Measurements from ENCODE around the gene VSIG4.
"Not testable (repeated sequence)": the region's sequence is repeated elsewhere in the genome, so short reads cannot be mapped to it uniquely, and the experiment has no call there.

VSIG4 gene, protein sequence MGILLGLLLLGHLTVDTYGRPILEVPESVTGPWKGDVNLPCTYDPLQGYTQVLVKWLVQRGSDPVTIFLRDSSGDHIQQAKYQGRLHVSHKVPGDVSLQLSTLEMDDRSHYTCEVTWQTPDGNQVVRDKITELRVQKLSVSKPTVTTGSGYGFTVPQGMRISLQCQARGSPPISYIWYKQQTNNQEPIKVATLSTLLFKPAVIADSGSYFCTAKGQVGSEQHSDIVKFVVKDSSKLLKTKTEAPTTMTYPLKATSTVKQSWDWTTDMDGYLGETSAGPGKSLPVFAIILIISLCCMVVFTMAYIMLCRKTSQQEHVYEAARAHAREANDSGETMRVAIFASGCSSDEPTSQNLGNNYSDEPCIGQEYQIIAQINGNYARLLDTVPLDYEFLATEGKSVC

DNA sequence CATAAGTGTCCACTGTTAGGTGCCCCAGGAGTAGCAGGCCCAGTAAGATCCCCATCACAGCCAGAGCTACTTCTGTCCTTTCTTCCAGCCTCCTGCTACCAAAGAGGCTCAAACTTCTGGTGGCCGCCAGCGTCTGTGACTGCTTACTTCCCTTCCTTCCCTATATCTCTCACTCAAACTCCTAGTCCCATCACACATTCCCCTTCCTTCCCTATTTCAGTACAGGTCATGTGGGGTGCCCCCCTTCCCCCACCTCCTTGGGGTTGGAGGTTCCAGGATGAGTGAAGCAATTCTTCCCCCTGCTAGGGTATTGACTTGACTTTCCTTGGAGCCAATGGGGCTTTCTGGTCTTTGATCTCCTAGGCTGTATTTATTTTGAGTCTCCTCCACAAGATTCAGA, at the start of gene VSIG4:
Gene VSIG4, minus strand, starts transcription at position 137 of the 400 bp plus-strand sequence. Its CDS starts 82 bp downstream, at position 55.
- FAIRE-seq: no peak

DNA sequence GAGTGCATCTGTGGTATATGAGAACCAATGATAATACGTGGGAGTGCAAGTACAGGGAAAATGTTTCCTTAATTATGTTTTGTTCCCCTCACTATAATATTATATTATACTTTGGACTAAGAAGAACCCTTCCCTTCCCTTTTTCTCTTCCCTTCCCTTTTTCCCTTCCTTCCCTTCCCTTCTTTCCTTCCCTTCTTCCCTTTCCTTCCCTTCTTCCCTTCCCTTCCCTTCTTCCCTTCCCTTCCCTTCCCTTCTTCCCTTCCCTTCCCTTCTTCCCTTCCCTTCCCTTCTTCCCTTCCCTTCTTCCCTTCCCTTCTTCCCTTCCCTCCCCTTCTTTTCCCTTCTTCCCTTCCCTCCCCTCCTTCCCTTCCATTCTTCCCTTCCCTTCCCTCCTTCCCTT, 36.9 kb upstream of the VSIG4 start:
- no peak for FAIRE-seq

DNA sequence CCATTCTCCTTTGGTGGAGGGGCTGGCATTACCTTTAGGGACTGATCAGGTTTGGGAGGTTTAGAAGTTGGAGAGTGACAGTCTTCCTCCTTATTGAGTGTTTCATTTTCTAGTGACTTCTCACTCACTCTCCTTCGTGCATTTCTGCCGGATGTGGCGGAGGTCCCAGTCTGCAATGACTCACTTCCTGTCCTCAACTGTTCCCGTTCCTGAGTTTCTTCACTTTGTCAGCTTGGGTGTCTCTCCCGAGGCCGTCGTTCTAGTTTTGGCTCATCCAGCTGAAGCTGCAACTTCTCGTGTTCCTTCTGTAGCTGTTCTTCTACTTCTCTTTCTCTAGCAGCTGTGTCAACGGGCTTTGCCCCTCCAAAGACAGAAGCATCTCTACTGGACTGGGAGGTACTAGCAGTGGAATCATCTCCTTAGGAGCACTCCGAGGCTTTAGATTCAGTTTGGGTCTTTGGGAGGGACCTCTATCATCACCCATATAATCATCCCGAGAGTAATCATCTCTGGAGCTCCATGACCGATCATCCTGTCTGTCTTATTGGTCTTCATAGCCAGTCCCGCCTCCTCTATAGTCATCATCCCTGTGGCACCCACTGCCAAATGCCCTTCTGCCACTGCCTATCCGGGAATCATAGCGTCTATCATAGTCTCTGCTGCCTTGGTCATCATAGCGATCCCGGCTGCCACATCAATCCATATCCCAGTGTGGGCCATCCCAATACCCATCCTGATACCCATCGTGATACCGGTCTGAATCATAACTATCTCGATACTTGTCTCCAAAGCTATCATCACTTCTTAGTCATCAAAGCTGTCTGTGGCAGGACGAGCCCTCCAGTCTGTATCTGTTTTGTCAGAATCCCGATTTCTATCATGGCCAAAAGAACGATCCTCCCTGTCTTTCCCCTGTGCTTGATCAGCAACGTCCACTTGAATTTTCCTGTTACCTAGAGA, 35.3 kb upstream of the VSIG4 start:
- no peak for FAIRE-seq

DNA sequence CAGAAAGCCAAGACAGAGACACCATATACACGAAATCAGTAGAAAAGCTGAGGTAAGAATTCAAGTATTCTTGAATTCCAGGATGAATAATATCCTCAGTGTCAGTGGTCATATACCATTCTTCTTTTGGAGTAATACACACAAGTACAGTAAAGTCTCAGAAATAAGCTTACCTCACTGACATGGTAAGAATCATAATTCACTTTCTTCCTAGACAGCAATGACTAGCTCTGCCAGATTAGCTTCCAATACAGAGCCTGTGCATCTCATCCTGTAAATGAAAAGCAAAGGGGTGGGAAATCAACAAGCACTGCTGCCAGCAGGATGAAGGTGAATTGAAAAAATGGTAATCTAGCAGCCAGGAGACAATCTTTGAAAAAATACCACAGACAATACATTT, 31.2 kb upstream of the VSIG4 start:
- no peak for FAIRE-seq

DNA sequence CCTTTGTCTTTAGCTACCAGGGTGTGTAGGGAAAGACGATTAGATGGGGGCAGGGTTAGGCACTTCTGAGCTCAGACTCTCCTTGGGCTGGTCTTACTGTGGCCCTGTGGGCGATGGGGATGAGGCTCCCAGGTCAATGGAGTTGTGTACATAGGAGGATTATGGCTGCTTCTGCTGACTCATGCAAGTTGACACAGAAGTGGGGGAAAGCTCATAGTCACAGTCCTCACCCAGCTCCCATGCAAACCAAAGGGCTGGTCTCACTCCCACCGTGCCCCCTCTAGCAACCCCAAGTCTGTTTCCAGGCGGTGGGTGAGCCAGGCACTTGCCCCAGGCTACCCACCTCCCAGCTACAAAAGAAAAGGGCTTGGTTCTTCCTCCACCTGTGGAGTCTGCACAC, 24.4 kb upstream of the VSIG4 start:
- FAIRE-seq: no peak

DNA sequence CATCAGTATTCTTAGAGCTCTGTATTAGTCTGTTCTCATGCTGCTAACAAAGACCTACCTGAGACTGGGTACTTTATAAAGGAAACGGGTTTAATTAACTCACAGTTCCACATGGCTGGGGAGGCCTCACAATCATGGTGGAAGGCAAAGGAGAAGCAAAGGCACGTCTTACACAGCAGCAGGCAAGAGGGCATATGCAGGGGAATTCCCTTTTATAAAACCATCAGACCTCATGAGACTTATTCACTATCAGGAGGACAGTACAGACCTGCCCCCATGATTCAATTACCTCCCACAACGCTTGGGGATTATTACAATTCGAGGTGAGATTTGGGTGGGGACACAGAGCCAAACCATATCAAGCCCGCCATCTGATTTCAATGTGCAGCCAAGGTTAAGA, 17.1 kb upstream of the VSIG4 start:
- FAIRE-seq: not testable (repeated sequence)

DNA sequence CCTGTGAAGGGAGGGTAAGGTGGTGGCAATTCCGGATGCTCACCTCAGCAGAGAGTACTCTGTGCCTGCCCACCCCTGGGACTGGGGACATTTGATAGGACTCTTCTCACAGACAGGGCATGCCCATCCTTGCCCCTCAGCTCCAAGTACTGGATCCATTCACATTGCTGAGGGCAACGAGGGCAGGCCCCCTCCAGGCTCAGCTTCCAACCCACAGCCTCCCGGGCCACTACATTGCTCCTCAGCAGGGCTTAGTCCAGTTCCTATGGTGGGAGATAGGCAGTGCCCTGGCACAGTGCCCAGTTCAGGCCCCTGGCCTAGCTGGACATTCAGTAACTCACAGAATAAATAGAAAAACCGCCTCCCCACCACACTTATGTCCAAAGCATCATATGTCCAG, 15.1 kb upstream of the VSIG4 start:
- FAIRE-seq: no peak

DNA sequence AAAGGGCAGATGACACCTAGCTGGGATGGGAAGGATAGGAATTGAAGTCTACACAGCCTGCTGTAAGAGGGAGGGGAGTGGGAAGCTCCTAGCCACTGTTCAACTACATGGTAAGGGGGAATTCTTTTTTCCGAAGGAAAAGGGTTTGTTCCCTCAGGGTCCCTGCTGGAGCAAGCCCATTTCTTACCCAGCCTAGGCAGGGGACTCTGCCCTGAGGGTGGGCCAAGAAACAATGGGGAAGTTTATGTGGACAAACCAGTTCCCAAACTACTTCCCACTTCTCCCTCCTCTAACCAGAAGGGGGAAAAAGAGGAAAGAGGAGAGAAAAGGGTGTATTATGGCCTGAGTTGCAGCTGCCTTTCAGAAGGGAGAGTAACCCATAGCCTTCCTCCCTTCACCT, 13.5 kb upstream of the VSIG4 start:
- FAIRE-seq: no peak

DNA sequence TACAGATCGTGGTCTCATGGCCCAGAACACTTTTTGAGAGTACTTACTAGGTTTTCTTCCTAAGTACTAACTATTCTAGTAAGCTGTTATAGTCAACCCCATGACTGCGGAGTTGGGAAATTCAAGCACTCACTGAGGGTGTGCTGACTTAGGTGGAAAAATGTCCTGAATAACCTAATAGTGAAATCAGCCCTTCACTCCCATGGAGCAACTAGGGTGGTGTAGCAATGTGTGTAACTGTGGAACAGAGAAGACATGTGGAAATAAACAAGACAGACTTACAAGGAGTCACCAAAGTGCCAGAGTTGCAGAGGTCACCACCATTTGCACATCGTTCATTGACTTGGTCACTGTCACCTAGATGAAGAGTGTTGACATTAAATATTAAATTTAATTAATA, 12.1 kb upstream of the VSIG4 start:
- FAIRE-seq: no peak

DNA sequence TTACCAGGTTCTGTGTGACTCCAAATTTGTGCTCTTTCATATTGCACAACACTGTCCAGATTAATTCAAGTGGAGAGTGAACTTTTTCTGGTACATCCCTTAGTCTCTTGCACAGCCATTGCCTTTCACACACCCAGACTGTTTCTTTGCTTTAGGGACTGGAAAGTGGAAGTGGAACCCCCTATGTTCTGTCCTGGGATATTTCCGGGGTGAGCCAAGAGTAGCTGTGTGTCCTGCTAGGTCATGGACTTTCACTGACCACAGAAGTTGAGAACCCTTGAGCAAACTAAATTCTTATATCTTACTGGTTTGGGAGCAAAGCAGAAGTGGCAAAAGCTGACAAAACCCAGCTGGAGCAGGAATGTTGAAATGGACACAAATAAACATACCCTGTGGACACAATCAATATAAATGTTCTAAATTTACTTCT, 10.3 kb upstream of the VSIG4 start:
- no peak for FAIRE-seq

DNA sequence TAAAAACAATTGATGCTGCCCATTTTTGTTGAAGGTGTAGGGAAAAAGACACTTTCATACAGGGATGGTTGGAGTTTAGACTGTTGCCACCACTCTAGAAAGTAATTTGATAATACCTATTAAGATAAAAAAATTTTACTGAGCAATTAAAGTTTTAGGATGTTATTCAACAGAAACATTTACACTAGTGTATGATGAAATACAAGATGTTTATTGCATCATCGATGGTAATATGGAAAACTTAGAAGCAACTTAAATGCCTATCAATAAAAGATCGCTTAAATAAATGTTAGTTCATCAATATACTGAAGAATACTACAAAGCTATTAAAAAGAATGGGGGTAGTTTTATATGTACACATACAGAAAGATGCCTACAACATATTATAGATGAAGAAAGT, 9.2 kb upstream of the VSIG4 start:
- FAIRE-seq: no peak

DNA sequence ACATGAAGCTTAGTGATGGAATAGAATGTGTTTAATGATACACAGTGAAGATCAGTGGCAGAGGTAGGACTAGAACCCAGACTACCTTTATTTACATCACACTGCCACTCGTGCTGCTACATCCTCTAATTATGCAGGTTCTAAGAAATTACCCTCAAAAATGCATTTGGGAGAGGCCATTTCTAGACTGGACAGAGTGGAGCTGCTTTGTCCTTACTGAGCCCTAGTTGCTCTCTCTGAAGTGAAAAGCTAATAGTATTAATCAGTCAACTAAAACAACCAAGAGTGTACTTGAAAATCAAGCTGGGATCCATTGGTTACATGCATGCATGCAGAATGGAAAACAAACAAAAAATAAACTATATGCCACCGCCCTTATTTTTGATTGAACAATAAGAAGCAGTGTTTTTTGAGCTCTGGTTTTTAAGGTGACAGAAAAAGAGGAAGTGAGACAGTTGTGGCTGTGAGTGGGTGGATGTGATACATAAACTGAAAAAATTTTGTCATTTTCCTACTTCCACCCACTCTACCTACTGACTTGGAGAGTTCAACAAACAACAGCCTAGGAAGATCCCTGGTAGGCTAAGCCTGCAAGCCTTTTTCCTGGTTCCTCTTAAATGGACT, 6.8 kb upstream of the VSIG4 start:
- FAIRE-seq: no peak

DNA sequence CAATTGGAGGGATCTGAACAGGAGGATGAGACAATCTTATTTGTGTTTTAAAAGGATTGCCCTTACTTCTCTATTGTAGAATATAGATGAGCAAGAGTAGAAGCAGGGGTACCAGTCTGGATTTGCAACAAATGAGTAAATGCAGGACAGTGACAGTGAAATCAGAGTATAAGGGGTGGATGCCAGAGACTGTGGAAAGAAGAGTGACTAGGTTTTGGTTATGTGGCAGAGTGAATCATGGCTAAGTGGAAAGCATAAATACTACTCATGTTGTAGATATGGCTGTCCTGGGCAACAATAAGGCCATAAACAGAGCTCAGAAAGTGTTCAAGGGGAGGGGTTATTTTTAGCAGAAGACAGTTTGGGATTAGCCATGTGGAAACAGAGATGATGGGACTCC, 6.0 kb upstream of the VSIG4 start:
- no peak for FAIRE-seq

DNA sequence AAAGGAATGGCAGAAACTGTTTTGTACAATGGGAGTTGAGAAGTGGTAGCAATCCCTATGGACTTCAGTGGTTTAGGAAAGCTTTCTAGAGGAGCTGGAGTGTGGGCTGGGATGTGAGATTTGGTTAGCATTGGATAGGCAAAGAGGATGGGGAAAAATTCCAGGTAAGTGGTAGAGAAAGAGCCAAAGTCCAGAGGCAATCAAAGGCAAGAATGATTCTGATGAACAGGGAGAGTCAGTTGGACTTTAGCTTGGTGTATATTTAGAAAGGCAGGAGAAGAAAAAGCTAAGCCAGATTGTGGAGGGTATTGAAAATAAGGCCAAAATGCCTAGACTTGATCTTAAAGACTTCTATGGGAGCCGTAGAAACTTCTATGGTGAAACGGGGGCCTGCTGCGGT, 3.7 kb upstream of the VSIG4 start:
- FAIRE-seq: no peak

DNA sequence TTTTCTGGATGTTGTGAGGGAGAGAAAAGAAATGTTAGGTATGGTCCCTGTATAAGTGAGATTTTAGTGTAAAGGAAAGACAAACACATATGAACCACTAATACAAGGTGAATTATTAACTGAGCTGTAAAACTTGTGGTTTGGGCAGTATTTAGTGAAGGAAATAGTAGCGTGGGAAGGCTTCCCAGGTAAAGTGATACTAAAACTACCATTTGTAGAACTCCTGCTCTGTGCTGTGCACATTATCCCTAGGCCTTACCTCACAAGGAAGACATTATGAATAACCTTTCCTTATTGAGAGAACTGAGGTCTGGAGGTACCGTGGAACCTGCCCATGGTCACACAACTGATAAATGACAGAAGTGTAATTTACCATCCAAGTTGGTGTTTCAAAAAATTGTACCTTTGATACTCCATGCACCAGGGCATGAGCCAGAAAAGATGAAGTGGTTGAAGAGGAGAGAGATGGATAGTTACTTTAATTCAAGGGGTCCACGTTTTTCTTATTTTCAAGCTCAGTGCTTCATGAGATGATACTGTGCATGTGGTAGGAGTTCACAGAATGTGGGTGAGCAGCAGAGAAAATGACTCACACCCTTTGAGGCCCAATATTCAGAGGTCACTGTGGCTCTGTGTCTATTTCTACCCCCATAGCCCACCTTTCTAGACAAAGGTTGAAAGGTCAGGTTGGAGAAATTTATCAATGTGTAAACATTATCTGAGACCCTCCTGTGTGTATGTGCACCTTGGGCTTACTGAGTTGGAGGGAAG, 2.6 kb upstream of the VSIG4 start:
- no peak for FAIRE-seq

DNA sequence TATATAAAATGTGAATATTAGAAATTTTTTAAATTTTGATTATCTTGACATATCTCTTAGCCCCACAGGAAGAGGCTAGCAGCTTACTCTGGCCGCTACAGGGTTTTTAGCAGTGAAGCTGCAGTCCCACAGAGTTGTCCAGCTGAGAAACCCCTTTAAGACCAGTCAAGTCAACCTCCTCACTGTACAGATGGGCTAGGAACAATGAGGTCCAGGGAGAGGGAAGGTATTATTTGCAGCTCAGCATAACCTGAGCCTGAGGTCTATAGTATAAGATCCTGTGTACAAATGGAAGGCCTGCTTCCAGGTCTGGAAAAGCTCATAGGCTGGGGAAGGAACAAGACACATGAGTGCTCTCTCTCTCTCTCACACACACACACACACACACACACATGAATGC, 1.8 kb downstream of the VSIG4 start:
- no peak for FAIRE-seq

DNA sequence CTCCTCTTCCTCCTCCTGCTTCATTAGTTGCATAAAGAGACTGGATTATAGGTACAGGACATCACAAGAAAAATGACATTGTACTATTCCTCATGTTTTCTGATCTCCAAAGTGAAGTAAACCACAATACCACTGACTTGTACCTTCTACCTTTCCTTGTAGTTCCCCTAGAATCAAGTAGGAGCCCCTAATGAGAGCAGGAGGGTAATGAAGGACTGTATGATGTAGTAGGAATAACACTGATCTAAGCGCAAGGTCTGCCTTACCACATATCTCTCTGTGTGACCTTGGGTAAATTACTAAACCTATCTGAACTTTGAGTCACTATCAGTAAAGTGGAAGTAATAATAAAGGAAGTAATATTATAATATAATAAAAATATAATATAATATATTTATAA, 3.6 kb downstream of the VSIG4 start:
- no peak for FAIRE-seq

DNA sequence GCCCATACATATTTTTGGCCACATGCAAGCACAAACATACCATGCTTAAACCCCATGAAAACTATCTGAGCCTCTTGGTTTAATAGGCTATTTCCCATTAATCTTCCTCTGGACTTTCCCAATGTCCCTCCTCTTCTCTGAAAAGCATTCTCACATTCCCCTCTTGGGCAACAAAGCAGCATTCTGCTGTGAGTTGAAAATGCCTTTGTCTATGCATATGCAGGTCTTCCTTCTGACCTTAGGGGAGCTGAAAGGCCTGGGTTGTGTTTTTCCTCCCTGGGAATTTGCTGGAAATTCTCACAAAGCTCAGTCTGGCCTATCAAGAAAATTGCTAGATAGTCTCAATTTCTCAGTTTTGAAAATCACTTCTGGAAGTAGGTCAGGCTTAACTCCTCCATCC, 4.2 kb downstream of the VSIG4 start:
- no peak for FAIRE-seq

DNA sequence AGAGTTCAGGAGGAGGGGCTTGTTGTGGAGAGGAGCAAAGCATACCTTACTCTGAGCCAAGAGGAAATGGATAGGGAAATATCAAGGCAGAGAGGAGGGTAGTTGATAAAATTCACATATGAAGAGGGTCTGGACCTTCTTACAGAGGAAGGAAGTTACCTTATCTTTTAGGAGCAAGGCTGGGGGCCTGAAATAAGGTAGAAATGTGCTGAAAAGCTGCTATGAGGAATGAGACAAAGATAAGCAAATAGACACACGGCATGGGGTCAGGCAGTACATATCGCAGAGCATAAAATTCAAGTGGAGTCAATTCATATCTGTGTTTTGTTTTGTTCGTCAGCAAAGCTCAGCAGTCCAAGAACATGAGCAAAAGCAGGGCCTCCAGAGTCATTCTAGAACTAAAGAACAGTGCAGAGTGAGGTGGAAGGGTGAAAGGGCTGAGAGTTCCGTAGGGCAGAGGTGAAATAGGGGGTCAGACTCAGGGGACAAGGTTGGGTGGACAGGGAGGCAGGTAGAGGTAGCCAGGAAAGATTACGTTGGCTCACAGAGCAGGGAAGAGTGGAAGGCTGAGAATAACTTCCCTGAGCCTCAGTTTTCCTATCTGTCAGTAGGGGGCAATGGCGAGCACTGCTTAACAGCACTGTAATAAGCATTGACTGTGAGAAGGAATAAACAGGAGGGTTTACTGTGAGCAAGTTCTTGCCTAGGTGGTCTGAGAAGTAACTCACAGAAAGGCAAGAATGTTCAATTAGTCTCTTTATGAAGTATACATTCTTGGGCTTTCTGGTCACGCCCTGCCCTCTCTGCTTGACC, 9.2 kb downstream of the VSIG4 start:
- FAIRE-seq: no peak

DNA sequence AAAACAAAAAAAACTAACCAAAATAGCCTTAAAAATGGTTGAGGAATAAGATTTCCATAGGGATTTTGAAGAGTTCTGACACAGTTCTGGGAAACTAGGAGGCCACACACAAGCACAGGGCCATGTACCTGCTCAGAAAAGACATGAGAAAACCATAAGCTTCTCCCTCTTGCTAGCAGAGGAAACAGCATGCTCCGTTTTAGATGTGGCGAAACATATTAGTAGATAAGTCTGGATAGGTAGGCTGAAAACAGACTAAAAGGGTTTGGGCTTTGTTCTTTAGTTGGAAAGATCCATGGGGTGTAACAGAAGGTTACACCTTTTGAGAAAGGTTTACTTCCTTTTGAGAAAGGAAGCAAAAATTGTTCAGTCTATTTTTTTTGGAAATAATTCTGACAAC, 10.9 kb downstream of the VSIG4 start:
- FAIRE-seq: no peak

DNA sequence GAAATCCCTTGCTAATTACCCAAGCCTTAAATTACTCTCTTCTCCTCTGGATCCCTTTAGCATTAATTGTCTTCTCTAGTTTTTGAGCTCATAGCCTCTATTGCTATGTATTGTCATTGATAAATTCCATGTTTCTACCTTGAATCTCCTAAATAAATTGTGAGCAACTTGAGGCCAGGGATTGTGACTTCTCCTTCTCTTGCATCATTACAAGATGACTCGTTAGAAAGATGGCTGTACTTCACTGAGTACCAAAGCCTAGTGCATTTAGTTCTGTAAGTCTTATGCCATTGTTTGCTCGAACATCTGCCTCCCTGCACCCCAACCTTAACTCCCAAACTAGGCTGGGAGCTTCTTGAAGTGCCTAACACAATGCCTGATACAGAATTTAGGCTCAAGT, 15.3 kb downstream of the VSIG4 start:
- FAIRE-seq: no peak

DNA sequence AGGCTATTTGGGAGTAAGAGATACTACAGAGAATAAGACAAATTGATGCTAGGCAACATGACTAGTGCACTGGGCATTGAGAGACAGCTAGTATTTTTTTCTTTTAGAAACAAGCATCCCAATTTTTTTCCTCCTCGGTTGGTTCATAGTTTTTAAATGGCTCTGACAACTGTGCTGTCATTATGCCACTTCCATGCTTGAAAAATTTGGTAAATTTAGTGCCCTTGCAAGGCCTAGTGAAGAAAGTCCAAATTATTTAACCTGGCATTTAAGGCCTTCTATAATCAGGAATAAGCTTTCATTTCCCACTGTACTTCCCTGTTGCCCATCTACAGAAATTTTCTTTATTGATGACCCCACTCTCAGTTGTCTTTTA, 15.8 kb downstream of the VSIG4 start:
- no peak for FAIRE-seq
